HG03558 (cell line): Measurements from ENCODE around the gene NDUFA8.

Source experiments
- ATAC-seq: cut with Tn5 transposase; IDR thresholded peaks from one replicate; pipeline ENCODE4 v1.9.1; 2021; ENCODE audit warnings: moderate number of reproducible peaks; ENCODE audit not compliant: unreplicated experiment; ENCODE audit errors: extremely low read depth

NDUFA8 gene

GRCh38 chr9:122159026-122159924 is at the start of gene NDUFA8, which contains the start of gene MORN5:
Gene NDUFA8, minus strand, starts transcription at chr9:122159779. Its CDS starts 102 bp downstream, at chr9:122159677.
Gene MORN5, plus strand, starts transcription at chr9:122159908. Its CDS starts 65 bp downstream, at chr9:122159973.
- ATAC-seq, result peak; percentile 76

- ATAC-seq, result no peak
Observed at GRCh38 chr9:122207096-122207495, 47.5 kb upstream of the NDUFA8 start.

GRCh38 chr9:122206118-122207046 is 46.8 kb upstream of the NDUFA8 start:
- no peak for ATAC-seq

- no peak for ATAC-seq
Observed at GRCh38 chr9:122205176-122205575, 45.6 kb upstream of the NDUFA8 start.

GRCh38 chr9:122204491-122204890 is 44.9 kb upstream of the NDUFA8 start:
- no peak for ATAC-seq

GRCh38 chr9:122204055-122204454 is 44.5 kb upstream of the NDUFA8 start:
- ATAC-seq, result no peak

GRCh38 chr9:122202111-122202510 is 42.5 kb upstream of the NDUFA8 start:
- ATAC-seq, result no peak

- no peak for ATAC-seq
Observed at GRCh38 chr9:122201641-122202040, 42.1 kb upstream of the NDUFA8 start.

- no peak for ATAC-seq
Observed at GRCh38 chr9:122200960-122201595, 41.5 kb upstream of the NDUFA8 start.

- ATAC-seq, result no peak
Observed at GRCh38 chr9:122197882-122198281, 38.3 kb upstream of the NDUFA8 start.

- no peak for ATAC-seq
Observed at GRCh38 chr9:122197426-122197825, 37.8 kb upstream of the NDUFA8 start.

- no peak for ATAC-seq
Observed at GRCh38 chr9:122195875-122196274, 36.3 kb upstream of the NDUFA8 start.

- ATAC-seq, result no peak
Observed at GRCh38 chr9:122193651-122194050, 34.1 kb upstream of the NDUFA8 start.

GRCh38 chr9:122192914-122193525 is 33.4 kb upstream of the NDUFA8 start:
- no peak for ATAC-seq

GRCh38 chr9:122192261-122192875 is 32.8 kb upstream of the NDUFA8 start:
- no peak for ATAC-seq

- ATAC-seq, result no peak
Observed at GRCh38 chr9:122191584-122191983, 32.0 kb upstream of the NDUFA8 start.

GRCh38 chr9:122190597-122191381 is 31.2 kb upstream of the NDUFA8 start:
- no peak for ATAC-seq

GRCh38 chr9:122188369-122188768 is 28.8 kb upstream of the NDUFA8 start:
- no peak for ATAC-seq
